HG03060 (cell line): ENCODE results near the gene TAS2R16.

Experiments used
- ATAC-seq: cut with Tn5 transposase; IDR thresholded peaks from one replicate; pipeline ENCODE4 v1.9.1; 2021; ENCODE audit warnings: low read depth, moderate number of reproducible peaks; ENCODE audit not compliant: unreplicated experiment

Gene TAS2R16

GRCh38 chr7:122995600-122995999 lies at the start of gene TAS2R16:
Gene TAS2R16 (minus strand): TSS chr7:122995700. CDS start chr7:122995634, 66 bp downstream.
- no peak for ATAC-seq

GRCh38 chr7:123043642-123044041 lies 48.1 kb upstream of the TAS2R16 start:
- no peak for ATAC-seq

GRCh38 chr7:123041101-123041500 lies 45.6 kb upstream of the TAS2R16 start:
- ATAC-seq, result no peak

GRCh38 chr7:123039269-123039668 lies 43.8 kb upstream of the TAS2R16 start:
- ATAC-seq, result no peak

GRCh38 chr7:123034106-123034505 lies 38.6 kb upstream of the TAS2R16 start:
- ATAC-seq, result no peak

GRCh38 chr7:123030631-123031030 lies 35.1 kb upstream of the TAS2R16 start:
- ATAC-seq, result no peak

- no peak for ATAC-seq
Measured at GRCh38 chr7:123028339-123028738, 32.8 kb upstream of the TAS2R16 start.

- no peak for ATAC-seq
Measured at GRCh38 chr7:123026251-123026650, 30.8 kb upstream of the TAS2R16 start.

- no peak for ATAC-seq
Measured at GRCh38 chr7:123024989-123025758, 29.7 kb upstream of the TAS2R16 start.

- no peak for ATAC-seq
Measured at GRCh38 chr7:123023126-123023525, 27.6 kb upstream of the TAS2R16 start.

GRCh38 chr7:123022576-123022975 lies 27.1 kb upstream of the TAS2R16 start:
- ATAC-seq, result no peak

GRCh38 chr7:123012435-123012834 lies 16.9 kb upstream of the TAS2R16 start:
- ATAC-seq, result no peak

GRCh38 chr7:123011766-123012369 lies 16.4 kb upstream of the TAS2R16 start:
- no peak for ATAC-seq

- no peak for ATAC-seq
Measured at GRCh38 chr7:123004931-123005330, 9.4 kb upstream of the TAS2R16 start.

- no peak for ATAC-seq
Measured at GRCh38 chr7:123003539-123004126, 8.1 kb upstream of the TAS2R16 start.

- no peak for ATAC-seq
Measured at GRCh38 chr7:122989577-122989976, 5.9 kb downstream of the TAS2R16 start.

- ATAC-seq, result no peak
Measured at GRCh38 chr7:122989041-122989440, 6.5 kb downstream of the TAS2R16 start.

GRCh38 chr7:122988333-122988732 lies 7.2 kb downstream of the TAS2R16 start:
- no peak for ATAC-seq

- ATAC-seq, result no peak
Measured at GRCh38 chr7:122987463-122987862, 8.0 kb downstream of the TAS2R16 start.

GRCh38 chr7:122984021-122984420 lies 11.5 kb downstream of the TAS2R16 start:
- no peak for ATAC-seq

- no peak for ATAC-seq
Measured at GRCh38 chr7:122983261-122983660, 12.2 kb downstream of the TAS2R16 start.

GRCh38 chr7:122975341-122975740 lies 20.2 kb downstream of the TAS2R16 start:
- peak; percentile 80 for ATAC-seq
